Measurements from ENCODE around the gene MOV10L1.

DNA sequence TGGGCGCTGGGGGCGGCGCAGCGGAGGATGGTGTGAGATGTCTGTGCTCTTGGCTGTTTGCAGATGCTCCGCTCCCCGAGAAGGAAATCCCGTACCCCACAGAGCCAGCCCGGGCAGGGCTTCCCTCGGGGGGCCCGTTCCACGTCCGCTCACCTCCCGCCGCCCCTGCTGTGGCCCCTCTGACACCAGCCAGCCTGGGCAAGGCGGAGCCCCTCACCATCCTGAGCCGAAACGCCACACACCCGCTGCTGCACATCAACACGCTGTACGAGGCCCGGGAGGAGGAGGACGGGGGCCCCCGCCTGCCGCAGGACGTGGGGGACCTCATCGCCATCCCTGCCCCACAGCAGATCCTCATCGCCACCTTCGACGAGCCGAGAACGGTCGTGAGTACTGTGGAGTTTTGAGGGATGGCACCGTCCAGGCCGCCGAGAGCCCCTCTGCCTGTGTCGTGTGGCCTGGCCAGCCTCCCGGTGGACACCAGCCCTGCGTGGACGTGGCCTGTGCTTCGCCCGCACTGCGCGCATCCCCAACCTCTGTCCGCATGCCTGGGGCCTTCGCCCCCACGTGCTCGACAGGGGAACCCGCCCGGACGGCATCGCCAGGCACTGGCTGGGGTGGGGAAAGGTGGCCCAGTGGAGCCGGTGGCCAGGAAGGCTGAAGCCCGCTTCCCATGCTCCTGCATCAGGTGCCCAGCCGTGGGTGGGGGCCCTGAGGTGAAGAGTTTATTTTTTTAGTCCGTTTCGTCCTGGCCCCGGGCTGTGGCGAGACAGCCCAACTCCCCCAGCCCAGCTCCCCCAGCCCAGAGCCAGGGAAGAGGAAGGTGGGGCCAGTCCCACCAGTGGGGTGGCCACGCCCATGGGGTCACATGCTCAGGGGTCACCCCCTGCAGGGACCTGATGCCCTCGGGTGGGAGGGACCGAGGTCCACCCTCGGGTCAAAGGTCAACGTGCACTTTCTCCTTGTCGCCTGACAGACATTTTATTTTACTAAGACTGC lies 89.4 kb downstream of the MOV10L1 start:
- TF ChIP-seq EZH2phosphoT487 (IDR thresholded peaks at IDR 0.05; ENCODE audit: unreplicated experiment): no peak
- TF ChIP-seq NANOG (IDR thresholded peaks at IDR 0.05; ENCODE audit: borderline replicate concordance): no peak
- TF ChIP-seq, protein P1, sequence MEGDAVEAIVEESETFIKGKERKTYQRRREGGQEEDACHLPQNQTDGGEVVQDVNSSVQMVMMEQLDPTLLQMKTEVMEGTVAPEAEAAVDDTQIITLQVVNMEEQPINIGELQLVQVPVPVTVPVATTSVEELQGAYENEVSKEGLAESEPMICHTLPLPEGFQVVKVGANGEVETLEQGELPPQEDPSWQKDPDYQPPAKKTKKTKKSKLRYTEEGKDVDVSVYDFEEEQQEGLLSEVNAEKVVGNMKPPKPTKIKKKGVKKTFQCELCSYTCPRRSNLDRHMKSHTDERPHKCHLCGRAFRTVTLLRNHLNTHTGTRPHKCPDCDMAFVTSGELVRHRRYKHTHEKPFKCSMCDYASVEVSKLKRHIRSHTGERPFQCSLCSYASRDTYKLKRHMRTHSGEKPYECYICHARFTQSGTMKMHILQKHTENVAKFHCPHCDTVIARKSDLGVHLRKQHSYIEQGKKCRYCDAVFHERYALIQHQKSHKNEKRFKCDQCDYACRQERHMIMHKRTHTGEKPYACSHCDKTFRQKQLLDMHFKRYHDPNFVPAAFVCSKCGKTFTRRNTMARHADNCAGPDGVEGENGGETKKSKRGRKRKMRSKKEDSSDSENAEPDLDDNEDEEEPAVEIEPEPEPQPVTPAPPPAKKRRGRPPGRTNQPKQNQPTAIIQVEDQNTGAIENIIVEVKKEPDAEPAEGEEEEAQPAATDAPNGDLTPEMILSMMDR (conservative IDR thresholded peaks at IDR 0.05; ENCODE audit: low read depth in 2 of 2): no peak
- TF ChIP-seq POLR2AphosphoS5 (IDR thresholded peaks at IDR 0.05; ENCODE audit: low read depth): no peak
- no peak for TF ChIP-seq CREB1 (CRISPR knock-in tag; IDR thresholded peaks at IDR 0.05; ENCODE audit: low read depth)
- TF ChIP-seq, protein P2, sequence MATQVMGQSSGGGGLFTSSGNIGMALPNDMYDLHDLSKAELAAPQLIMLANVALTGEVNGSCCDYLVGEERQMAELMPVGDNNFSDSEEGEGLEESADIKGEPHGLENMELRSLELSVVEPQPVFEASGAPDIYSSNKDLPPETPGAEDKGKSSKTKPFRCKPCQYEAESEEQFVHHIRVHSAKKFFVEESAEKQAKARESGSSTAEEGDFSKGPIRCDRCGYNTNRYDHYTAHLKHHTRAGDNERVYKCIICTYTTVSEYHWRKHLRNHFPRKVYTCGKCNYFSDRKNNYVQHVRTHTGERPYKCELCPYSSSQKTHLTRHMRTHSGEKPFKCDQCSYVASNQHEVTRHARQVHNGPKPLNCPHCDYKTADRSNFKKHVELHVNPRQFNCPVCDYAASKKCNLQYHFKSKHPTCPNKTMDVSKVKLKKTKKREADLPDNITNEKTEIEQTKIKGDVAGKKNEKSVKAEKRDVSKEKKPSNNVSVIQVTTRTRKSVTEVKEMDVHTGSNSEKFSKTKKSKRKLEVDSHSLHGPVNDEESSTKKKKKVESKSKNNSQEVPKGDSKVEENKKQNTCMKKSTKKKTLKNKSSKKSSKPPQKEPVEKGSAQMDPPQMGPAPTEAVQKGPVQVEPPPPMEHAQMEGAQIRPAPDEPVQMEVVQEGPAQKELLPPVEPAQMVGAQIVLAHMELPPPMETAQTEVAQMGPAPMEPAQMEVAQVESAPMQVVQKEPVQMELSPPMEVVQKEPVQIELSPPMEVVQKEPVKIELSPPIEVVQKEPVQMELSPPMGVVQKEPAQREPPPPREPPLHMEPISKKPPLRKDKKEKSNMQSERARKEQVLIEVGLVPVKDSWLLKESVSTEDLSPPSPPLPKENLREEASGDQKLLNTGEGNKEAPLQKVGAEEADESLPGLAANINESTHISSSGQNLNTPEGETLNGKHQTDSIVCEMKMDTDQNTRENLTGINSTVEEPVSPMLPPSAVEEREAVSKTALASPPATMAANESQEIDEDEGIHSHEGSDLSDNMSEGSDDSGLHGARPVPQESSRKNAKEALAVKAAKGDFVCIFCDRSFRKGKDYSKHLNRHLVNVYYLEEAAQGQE (IDR thresholded peaks at IDR 0.05; ENCODE audit: unreplicated experiment): no peak
- no peak for TF ChIP-seq EZH2 (IDR thresholded peaks at IDR 0.05; ENCODE audit: low read depth, unreplicated experiment)
- TF ChIP-seq ZNF331 (CRISPR knock-in tag; IDR thresholded peaks at IDR 0.05; ENCODE audit: low read depth): no peak
- no peak for TF ChIP-seq ZNF114 (CRISPR knock-in tag; IDR thresholded peaks at IDR 0.05)
- TF ChIP-seq JUNB (IDR thresholded peaks at IDR 0.05; ENCODE audit: unreplicated experiment): no peak

Measured in GM23338 (cell line).